ENCODE data around the gene ZMAT2.

ZMAT2 gene

GRCh38 chr5:140678993-140679392 is 21.3 kb upstream of the ZMAT2 start:
- Histone ChIP-seq H3F3A (ENCODE audit: low read depth) (no peaks in the 10 kb centered on the region), H3K9me3 (ENCODE audit: insufficient read depth, low read depth, low read length) (no peaks in the 10 kb centered on the region), H3K9ac (ENCODE audit: low read depth, low read length, poor library complexity, severe bottlenecking) (no peak overlapping the region), H3K79me2 (ENCODE audit: insufficient read depth, low read length) (no peaks in the 10 kb centered on the region), H2AFZ (ENCODE audit: low read length) (no peak overlapping the region), H3K27me3 (ENCODE audit: insufficient read depth, low read length, poor library complexity, severe bottlenecking) (no peaks in the 10 kb centered on the region), H3K4me3 (ENCODE audit: low read length, poor library complexity, severe bottlenecking) (no peak overlapping the region), H3K4me1 (ENCODE audit: insufficient read depth, low read length, poor library complexity, severe bottlenecking) (no peaks in the 10 kb centered on the region), H3K9me2 (replicated peaks; ENCODE audit: low read depth, low read length) (no peaks in the 10 kb centered on the region), H3K36me3 (ENCODE audit: insufficient read depth, low read length) (peaks cover 56% of the 10 kb centered on the region), H4K20me1 (ENCODE audit: insufficient read depth, low read length, poor library complexity, severe bottlenecking) (no peaks in the 10 kb centered on the region), H3K4me2 (ENCODE audit: low read depth, low read length, poor library complexity, severe bottlenecking) (no peak overlapping the region)
- TF ChIP-seq EZH2phosphoT487 (IDR thresholded peaks at IDR 0.05; ENCODE audit: borderline replicate concordance) (no peak), CTCF (conservative IDR thresholded peaks at IDR 0.05; ENCODE audit: low read length) (no peak)

- no peaks in the 10 kb centered on the region for H3F3A ChIP-seq (ENCODE audit: low read depth)
- TF ChIP-seq EZH2phosphoT487 (IDR thresholded peaks at IDR 0.05; ENCODE audit: borderline replicate concordance) (no peak), CTCF (conservative IDR thresholded peaks at IDR 0.05; ENCODE audit: low read length) (no peak)
- H3K27me3 ChIP-seq (ENCODE audit: insufficient read depth, low read length, poor library complexity, severe bottlenecking) = no peaks in the 10 kb centered on the region
- H3K9me3 ChIP-seq (ENCODE audit: insufficient read depth, low read depth, low read length) = no peaks in the 10 kb centered on the region
- no peaks in the 10 kb centered on the region for H3K9me2 ChIP-seq (replicated peaks; ENCODE audit: low read depth, low read length)
- H3K4me2 ChIP-seq (ENCODE audit: low read depth, low read length, poor library complexity, severe bottlenecking) = peak overlapping the region; percentile 86
- H3K4me1 ChIP-seq (ENCODE audit: insufficient read depth, low read length, poor library complexity, severe bottlenecking) = peaks cover 13% of the 10 kb centered on the region
- H3K9ac ChIP-seq (ENCODE audit: low read depth, low read length, poor library complexity, severe bottlenecking) = peak overlapping the region; percentile 85
- peaks cover 57% of the 10 kb centered on the region for H3K79me2 ChIP-seq (ENCODE audit: insufficient read depth, low read length)
- H2AFZ ChIP-seq (ENCODE audit: low read length) = peak overlapping the region; percentile 92
- H4K20me1 ChIP-seq (ENCODE audit: insufficient read depth, low read length, poor library complexity, severe bottlenecking) = peaks cover 13% of the 10 kb centered on the region
- peaks cover 7% of the 10 kb centered on the region; the same call in 1 of the 2 replicates for H3K36me3 ChIP-seq (ENCODE audit: insufficient read depth, low read length)
- H3K4me3 ChIP-seq (ENCODE audit: low read length, poor library complexity, severe bottlenecking) = peak overlapping the region; percentile 84
These were observed 9.8 kb upstream of the ZMAT2 start for GRCh38 chr5:140690376-140690932.

- H4K20me1 ChIP-seq (ENCODE audit: insufficient read depth, low read length, poor library complexity, severe bottlenecking) = peaks cover 13% of the 10 kb centered on the region
- peaks cover 57% of the 10 kb centered on the region for H3K79me2 ChIP-seq (ENCODE audit: insufficient read depth, low read length)
- H3K4me2 ChIP-seq (ENCODE audit: low read depth, low read length, poor library complexity, severe bottlenecking) = peak within 1 kb of the TSS; percentile 86
- H3K36me3 ChIP-seq (ENCODE audit: insufficient read depth, low read length) = peaks cover 15% of the 10 kb centered on the region; the same call in 1 of the 2 replicates
- peak within 1 kb of the TSS; percentile 92 for H2AFZ ChIP-seq (ENCODE audit: low read length)
- H3K9me3 ChIP-seq (ENCODE audit: insufficient read depth, low read depth, low read length) = no peaks in the 10 kb centered on the region
- TF ChIP-seq EZH2phosphoT487 (IDR thresholded peaks at IDR 0.05; ENCODE audit: borderline replicate concordance) = no peak
- TF ChIP-seq CTCF (conservative IDR thresholded peaks at IDR 0.05; ENCODE audit: low read length) = no peak
- no peaks in the 10 kb centered on the region for H3F3A ChIP-seq (ENCODE audit: low read depth)
- peaks cover 13% of the 10 kb centered on the region for H3K4me1 ChIP-seq (ENCODE audit: insufficient read depth, low read length, poor library complexity, severe bottlenecking)
- H3K27me3 ChIP-seq (ENCODE audit: insufficient read depth, low read length, poor library complexity, severe bottlenecking) = no peaks in the 10 kb centered on the region
- H3K4me3 ChIP-seq (ENCODE audit: low read length, poor library complexity, severe bottlenecking) = peak within 1 kb of the TSS; percentile 84
- H3K9ac ChIP-seq (ENCODE audit: low read depth, low read length, poor library complexity, severe bottlenecking) = peak within 1 kb of the TSS; percentile 85
- H3K9me2 ChIP-seq (replicated peaks; ENCODE audit: low read depth, low read length) = no peaks in the 10 kb centered on the region
These were observed 9.0 kb upstream of the ZMAT2 start, which contains the start of the genes HARS1 and HARS2 for GRCh38 chr5:140690941-140691924. HARS1 (minus strand) TSS chr5:140691370; CDS start chr5:140691304, 66 bp downstream. HARS2 (plus strand) TSS chr5:140691455; CDS start chr5:140691649, 194 bp downstream.

Data from Loucy (cell line).